HG03159 (cell line): Measurements from ENCODE around the gene GPR39.
"Not testable (repeated sequence)": the region's sequence is repeated elsewhere in the genome, so short reads cannot be mapped to it uniquely, and the experiment has no call there.

Source experiments
- ATAC-seq: cut with Tn5 transposase; IDR thresholded peaks from one replicate; pipeline ENCODE4 v1.9.1; 2021; ENCODE audit warnings: mild to moderate bottlenecking, moderate library complexity; ENCODE audit not compliant: unreplicated experiment

GPR39 gene

DNA sequence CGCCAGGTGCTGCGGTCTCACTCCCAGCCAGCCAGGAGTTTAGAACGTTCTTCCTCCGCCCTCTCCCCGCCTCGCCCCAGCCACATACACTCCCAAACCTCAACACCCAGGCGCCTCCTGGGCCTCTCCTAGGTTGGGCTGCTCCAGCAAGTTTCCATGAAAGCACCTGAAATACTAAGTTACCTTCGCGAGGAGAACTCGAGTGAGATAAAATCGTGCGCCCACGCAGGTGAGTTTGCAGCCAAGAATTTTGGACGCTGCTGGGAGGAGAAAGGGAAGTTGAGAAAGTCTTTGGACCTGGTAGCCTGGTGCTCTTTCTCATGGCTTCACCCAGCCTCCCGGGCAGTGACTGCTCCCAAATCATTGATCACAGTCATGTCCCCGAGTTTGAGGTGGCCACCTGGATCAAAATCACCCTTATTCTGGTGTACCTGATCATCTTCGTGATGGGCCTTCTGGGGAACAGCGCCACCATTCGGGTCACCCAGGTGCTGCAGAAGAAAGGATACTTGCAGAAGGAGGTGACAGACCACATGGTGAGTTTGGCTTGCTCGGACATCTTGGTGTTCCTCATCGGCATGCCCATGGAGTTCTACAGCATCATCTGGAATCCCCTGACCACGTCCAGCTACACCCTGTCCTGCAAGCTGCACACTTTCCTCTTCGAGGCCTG lies at the start of gene GPR39:
GPR39 (plus strand) TSS at position 83 of the 673 bp plus-strand sequence.
- no peak for ATAC-seq

DNA sequence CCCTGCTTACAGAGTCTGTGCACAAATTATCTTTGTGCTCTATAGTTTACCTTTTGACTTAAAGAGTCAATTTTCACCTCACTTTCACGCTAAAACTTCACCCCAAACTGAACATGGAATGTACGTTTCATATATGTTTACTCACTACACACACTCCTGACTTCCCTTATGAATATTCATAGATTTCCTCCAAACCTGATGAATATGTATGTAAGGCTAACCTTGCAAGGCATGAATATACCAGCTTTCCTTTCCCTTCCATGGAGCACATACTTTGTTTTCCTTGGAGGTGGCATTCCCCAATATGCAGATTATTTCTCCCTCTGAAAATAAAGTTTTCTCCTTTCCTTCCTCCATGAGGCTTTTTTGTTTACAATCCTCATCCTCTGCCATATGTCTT lies 48.4 kb upstream of the GPR39 start:
- ATAC-seq: no peak

- ATAC-seq: no peak
These were observed 44.3 kb upstream of the GPR39 start for GRCh38 chr2:132372276-132372675.

GRCh38 chr2:132373391-132374135 lies 43.0 kb upstream of the GPR39 start:
- ATAC-seq: no peak

- no peak for ATAC-seq
These were observed 42.5 kb upstream of the GPR39 start for GRCh38 chr2:132374151-132374550.

DNA sequence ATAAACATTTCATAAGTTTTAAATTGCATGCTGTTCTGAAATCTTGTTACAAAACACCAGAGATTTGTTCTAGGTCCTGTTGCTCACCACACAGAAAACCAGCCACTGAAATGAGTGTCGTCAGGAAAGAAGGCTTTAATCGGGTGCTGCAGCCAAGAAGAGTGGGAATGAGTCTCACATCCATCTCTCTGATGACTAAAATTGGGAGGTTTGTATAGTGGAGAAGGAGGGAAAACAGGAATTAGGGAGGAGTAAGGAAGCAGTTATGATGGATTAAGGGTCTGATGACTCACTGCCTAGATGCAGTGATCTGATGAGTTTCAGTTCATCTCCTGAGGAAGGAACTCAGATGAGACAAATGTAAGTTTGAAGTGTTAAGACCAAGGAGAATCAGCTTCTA lies 42.1 kb upstream of the GPR39 start:
- no peak for ATAC-seq

DNA sequence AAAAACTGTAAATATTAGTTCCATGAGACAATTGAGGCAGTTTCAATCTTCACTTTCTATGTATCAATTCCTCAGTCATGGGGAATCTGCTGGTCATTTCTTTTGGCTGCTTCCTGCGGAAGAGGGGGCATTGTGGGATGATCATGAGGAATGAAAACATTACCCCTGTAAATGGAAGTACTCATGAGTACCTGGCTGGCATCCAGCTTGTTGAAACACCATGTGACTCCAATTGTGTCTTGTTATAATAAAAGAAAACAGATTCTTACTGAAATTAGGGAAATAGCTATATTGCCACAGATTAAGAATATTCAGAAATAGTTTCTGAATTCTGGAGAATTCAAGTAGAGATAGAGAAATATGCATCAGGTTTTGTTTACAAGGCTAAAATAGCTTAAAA lies 41.6 kb upstream of the GPR39 start:
- ATAC-seq: no peak

DNA sequence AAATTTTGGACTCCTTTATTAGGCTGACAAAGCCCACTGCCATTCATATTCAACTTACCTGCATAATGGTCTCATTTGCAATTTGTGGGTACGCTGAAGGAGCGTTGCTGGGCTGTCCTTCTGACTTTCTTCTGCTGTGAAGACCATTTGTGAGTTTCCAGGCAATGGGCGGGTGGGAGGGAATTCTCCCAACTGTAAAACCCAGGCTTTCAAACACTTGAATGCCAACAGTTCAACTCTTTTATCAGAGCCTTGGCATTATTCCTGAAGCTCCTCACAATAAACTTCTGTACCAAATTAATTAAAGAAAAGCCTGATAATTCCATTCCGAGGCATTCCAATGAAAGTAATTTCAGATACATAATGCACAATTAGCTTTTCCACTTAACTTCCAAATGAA lies 35.2 kb upstream of the GPR39 start:
- ATAC-seq: no peak

GRCh38 chr2:132383956-132384355 lies 32.6 kb upstream of the GPR39 start:
- no peak for ATAC-seq

DNA sequence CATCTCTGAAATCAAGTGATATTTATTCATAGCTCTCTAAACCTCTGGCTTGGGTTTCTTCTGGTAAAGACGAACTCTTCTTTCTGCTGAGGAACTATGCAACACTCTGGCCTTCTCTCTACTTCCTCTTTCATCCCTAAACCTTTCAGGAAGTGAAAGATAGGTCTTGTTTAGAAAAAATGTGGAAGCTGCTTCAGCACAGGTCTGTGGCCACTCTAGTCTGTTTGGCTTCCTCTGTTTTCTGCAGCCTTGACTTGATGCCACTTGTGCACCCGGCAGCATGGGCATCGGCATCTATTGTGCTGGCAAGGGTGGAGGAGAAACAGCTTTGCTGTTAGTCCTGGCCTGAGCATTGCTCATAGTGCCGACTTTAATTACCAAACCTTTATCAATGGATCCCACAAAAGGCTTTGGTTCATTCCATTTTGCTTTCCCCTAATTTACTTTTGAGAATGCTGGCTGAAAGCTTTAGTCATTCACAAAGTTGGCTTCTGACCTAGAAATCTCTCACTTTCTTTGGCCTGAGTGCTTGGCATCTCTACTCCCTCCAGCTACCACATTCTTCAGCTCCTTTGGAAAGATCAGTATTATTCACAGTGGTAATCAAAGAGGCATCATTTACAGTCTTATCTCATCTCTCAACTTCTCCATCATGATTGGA lies 32.0 kb upstream of the GPR39 start:
- ATAC-seq: no peak

GRCh38 chr2:132387126-132387525 lies 29.5 kb upstream of the GPR39 start:
- ATAC-seq: no peak

DNA sequence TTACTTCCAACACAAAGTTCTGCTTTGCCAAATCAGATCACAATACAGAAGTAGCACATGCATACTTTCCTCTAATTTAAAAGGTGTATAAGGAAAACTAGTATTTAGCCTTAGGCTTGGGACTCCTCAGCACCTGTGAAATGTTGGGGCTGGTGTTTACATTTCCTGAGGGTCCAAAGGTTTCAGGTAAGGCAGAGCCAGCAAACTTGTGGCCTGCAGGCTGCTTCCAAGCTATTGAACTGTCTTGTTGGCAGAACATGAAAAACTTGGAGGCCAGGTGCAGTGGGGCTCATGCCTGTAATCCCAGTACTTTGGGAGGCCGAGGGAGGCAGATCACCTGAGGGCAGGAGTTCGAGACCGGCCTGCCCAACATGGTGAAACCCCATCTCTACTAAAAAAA lies 26.5 kb upstream of the GPR39 start:
- no peak for ATAC-seq

DNA sequence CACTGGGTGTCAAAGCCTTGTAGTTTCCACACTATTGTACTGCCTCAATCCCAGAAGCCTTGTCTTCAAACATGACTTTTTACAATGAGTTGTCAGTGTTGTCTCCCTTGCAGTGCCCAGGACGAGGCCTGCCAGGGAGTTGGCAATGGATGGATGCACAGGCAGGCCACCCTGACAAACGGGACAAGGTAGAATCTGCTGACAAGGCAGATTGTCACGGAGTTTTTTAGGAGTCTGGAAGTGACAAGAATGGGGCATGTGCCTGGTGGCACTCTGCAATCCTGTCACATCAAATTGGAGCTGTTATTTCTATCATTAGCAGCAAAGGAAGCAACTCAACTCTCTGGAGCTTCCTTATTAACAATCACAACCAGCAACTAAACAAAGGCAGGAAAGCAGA lies 25.2 kb upstream of the GPR39 start:
- no peak for ATAC-seq

DNA sequence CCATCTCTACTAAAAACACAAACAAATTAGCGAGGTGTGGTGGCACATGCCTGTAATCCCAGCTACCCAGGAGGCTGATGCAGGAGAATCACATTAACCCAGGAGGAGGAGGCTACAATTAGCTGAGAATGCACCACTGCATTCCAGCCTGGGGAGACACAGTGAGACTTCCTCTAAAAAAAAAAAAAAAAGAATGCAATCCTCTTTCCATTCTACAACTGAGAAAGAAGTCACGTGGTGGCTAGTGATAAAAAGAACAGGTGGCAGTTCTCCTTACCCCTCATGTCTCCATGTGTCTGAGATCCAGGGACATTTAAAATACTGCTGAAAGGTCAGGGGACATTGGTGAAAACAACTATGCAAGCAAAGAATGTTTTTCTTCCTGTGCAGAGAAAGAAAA lies 24.4 kb upstream of the GPR39 start:
- ATAC-seq: no peak

- no peak for ATAC-seq
These were observed 23.7 kb upstream of the GPR39 start for GRCh38 chr2:132392879-132393278.

GRCh38 chr2:132397042-132397441 lies 19.6 kb upstream of the GPR39 start:
- ATAC-seq: not testable (repeated sequence)

- ATAC-seq: no peak
These were observed 16.3 kb upstream of the GPR39 start for GRCh38 chr2:132400169-132400900.

DNA sequence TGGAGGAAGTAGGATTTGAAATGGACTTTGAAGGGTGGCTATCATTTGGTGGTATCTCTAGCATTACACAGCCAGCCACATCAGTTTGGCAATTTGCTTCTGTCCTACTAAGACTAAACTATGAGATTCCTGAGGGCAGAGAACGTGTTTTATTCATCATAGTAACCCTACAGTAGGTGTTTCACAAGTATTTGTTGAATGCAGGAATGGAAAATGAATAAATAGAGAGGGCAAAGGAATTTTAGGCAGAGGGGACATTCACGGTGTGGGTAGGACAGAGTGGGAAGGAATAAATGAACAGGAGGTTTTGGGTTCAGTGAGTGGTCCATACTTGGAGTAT lies 15.7 kb upstream of the GPR39 start:
- no peak for ATAC-seq

- ATAC-seq: no peak
These were observed 15.3 kb upstream of the GPR39 start for GRCh38 chr2:132401326-132401725.

GRCh38 chr2:132403146-132403545 lies 13.5 kb upstream of the GPR39 start:
- ATAC-seq: no peak

DNA sequence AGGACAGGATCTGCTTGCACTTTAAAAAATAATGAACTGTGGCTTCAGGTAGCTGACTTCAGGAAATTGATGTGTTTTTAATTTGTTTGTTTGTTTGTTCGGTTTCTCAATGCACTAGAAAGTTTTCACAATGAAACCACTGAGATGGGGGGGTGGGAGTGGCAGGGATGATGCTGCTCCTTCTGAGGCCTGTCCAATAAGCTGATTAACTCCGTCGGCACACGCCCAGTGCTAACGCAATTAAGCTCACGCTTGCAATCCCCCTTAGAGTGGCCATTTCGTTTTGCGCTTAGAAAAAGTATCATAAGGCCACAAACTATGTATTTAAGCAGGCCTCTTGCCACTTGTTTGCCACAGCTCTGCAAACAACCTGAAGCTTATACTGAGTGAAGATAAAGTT lies 12.5 kb upstream of the GPR39 start:
- no peak for ATAC-seq

GRCh38 chr2:132407784-132408183 lies 8.8 kb upstream of the GPR39 start:
- ATAC-seq: no peak
